ENCODE measurements around the gene MAGI1.

DNA sequence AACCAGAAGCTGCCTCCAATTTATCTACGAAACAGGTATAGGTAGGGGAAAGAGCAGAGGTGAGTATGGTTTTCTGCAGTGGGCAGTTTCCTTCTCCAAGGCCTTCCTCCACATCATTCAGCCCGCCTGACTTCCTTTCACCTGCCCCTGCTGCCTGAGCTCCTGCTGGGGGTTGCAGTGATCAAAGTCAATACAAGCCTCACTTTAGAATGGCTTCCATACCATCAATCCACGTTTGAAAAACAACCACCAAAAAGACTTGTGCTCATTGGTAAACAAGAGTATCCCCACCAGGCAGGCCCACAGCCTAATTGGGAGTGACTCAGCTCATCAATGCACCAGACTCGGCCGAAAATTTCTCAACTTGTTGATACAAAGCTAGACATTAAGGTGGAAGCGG, 159.9 kb downstream of the MAGI1 start:
- TF ChIP-seq, protein P1, sequence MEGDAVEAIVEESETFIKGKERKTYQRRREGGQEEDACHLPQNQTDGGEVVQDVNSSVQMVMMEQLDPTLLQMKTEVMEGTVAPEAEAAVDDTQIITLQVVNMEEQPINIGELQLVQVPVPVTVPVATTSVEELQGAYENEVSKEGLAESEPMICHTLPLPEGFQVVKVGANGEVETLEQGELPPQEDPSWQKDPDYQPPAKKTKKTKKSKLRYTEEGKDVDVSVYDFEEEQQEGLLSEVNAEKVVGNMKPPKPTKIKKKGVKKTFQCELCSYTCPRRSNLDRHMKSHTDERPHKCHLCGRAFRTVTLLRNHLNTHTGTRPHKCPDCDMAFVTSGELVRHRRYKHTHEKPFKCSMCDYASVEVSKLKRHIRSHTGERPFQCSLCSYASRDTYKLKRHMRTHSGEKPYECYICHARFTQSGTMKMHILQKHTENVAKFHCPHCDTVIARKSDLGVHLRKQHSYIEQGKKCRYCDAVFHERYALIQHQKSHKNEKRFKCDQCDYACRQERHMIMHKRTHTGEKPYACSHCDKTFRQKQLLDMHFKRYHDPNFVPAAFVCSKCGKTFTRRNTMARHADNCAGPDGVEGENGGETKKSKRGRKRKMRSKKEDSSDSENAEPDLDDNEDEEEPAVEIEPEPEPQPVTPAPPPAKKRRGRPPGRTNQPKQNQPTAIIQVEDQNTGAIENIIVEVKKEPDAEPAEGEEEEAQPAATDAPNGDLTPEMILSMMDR (IDR thresholded peaks at IDR 0.05), result no peak
- TF ChIP-seq POLR2AphosphoS5 (IDR thresholded peaks at IDR 0.05), result no peak

All from breast epithelium (tissue), 3 donors.